Amniotic stem cell (primary cell): Measurements from ENCODE around the gene NRP1.
"Not testable (repeated sequence)": the region's sequence is repeated elsewhere in the genome, so short reads cannot be mapped to it uniquely, and the experiment has no call there.

Experiments
- DNase-seq: peaks from one replicate; lab custom pipeline; 2025; lab: John Stamatoyannopoulos, UW

Gene NRP1

GRCh38 chr10:33150146-33150545 lies 184.3 kb downstream of the NRP1 start:
- DNase-seq: no peak

- DNase-seq: no peak
These were observed 187.5 kb downstream of the NRP1 start for GRCh38 chr10:33147013-33147310.

- no peak for DNase-seq
These were observed 188.1 kb downstream of the NRP1 start for GRCh38 chr10:33146189-33147012.

GRCh38 chr10:33145451-33146188 lies 188.8 kb downstream of the NRP1 start:
- no peak for DNase-seq

- DNase-seq: peak; percentile 36
These were observed 191.2 kb downstream of the NRP1 start for GRCh38 chr10:33143160-33143728.

GRCh38 chr10:33142295-33142694 lies 192.2 kb downstream of the NRP1 start:
- no peak for DNase-seq

GRCh38 chr10:33141251-33141650 lies 193.2 kb downstream of the NRP1 start:
- DNase-seq: no peak

GRCh38 chr10:33139181-33139646 lies 195.3 kb downstream of the NRP1 start:
- no peak for DNase-seq

GRCh38 chr10:33138686-33139085 lies 195.8 kb downstream of the NRP1 start:
- not testable (repeated sequence) for DNase-seq

GRCh38 chr10:33137356-33138005 lies 197.0 kb downstream of the NRP1 start:
- no peak for DNase-seq

- no peak for DNase-seq
These were observed 197.7 kb downstream of the NRP1 start for GRCh38 chr10:33136781-33137180.

GRCh38 chr10:33136271-33136670 lies 198.2 kb downstream of the NRP1 start:
- DNase-seq: no peak

- peak; percentile 48 for DNase-seq
These were observed 200.3 kb downstream of the NRP1 start for GRCh38 chr10:33134011-33134751.

GRCh38 chr10:33133557-33133956 lies 200.9 kb downstream of the NRP1 start:
- DNase-seq: no peak

- no peak for DNase-seq
These were observed 201.8 kb downstream of the NRP1 start for GRCh38 chr10:33132626-33133025.

GRCh38 chr10:33129996-33130386 lies 204.5 kb downstream of the NRP1 start:
- DNase-seq: no peak

GRCh38 chr10:33129141-33129995 lies 205.1 kb downstream of the NRP1 start:
- peak; percentile 60 for DNase-seq

GRCh38 chr10:33127622-33128021 lies 206.8 kb downstream of the NRP1 start:
- no peak for DNase-seq
